SU-DHL-6 (cell line): ENCODE results near the gene TIAM2.

Experiments used
- H2AFZ ChIP-seq: fragments of 200-600 bp; sonication (generic); 2 replicates; pipeline ENCODE4 v1.6.1; 2014; ENCODE audit warnings: low read depth, mild to moderate bottlenecking, moderate library complexity, mixed read lengths, antibody characterized with exemption, low read length; ENCODE audit not compliant: severe bottlenecking
- H3F3A ChIP-seq: fragments of 200-600 bp; shearing (Covaris generic); 2 replicates; pipeline ENCODE4 v1.6.0; 2016; ENCODE audit warnings: antibody characterized with exemption, mild to moderate bottlenecking; ENCODE audit not compliant: insufficient read depth
- H3K27ac ChIP-seq: fragments of 200-600 bp; sonication (generic); 2 replicates; pipeline ENCODE4 v1.5.1; 2016; ENCODE audit warnings: low read depth, mild to moderate bottlenecking, low read length, moderate library complexity, mixed read lengths
- H3K27me3 ChIP-seq: fragments of 200-600 bp; sonication (generic), shearing (Covaris generic); 2 replicates; pipeline ENCODE4 v1.6.0; 2014; ENCODE audit warnings: mild to moderate bottlenecking, low read length
- H3K36me3 ChIP-seq: fragments of 200-600 bp; sonication (generic); 2 replicates; pipeline ENCODE4 v1.6.1; 2014; ENCODE audit warnings: mild to moderate bottlenecking, low read length, mixed read lengths
- H3K4me2 ChIP-seq: fragments of 300-600, 200-600 bp; shearing (Covaris generic), sonication (generic); 2 replicates; pipeline ENCODE4 v1.6.0; 2014; ENCODE audit warnings: low read length, low read depth, mild to moderate bottlenecking; ENCODE audit not compliant: poor library complexity, severe bottlenecking
- H3K4me3 ChIP-seq: fragments of 200-600 bp; sonication (generic); 2 replicates; pipeline ENCODE4 v1.5.1; 2014; ENCODE audit warnings: antibody characterized with exemption, low read length, mild to moderate bottlenecking, mixed read lengths; ENCODE audit not compliant: insufficient read depth, poor library complexity, severe bottlenecking
- H3K79me2 ChIP-seq: fragments of 200-600 bp; sonication (generic); 2 replicates; pipeline ENCODE4 v1.6.1; 2014; ENCODE audit warnings: mild to moderate bottlenecking, low read length, moderate library complexity; ENCODE audit not compliant: insufficient read depth
- H3K9ac ChIP-seq: fragments of 200-600 bp; sonication (generic); 2 replicates; pipeline ENCODE4 v1.7.0; 2014; ENCODE audit warnings: mild to moderate bottlenecking, low read length
- H3K9me2 ChIP-seq: fragments of 200-600 bp; sonication (generic); replicated peaks from 2 replicates; pipeline ENCODE4 v1.6.1; 2014; ENCODE audit warnings: low read length; ENCODE audit not compliant: insufficient read depth
- H3K9me3 ChIP-seq: fragments of 200-600 bp; sonication (generic); 2 replicates; pipeline ENCODE4 v1.6.1; 2014; ENCODE audit warnings: low read length, mixed read lengths; ENCODE audit not compliant: insufficient read depth
- H4K20me1 ChIP-seq: fragments of 200-600 bp; sonication (generic); 2 replicates; pipeline ENCODE4 v1.6.1; 2014; ENCODE audit warnings: low read depth, mild to moderate bottlenecking, antibody characterized with exemption, low read length, moderate library complexity, mixed read lengths
- EZH2phosphoT487 ChIP-seq: fragments of 200-600 bp; sonication (generic), shearing (Covaris generic); conservative IDR thresholded peaks from 2 replicates; pipeline ENCODE4 v1.6.1; 2018; ENCODE audit warnings: mild to moderate bottlenecking, antibody characterized with exemption, low read length, moderate library complexity, mixed read lengths
- TF ChIP-seq, protein P1 (sequence below): fragments of 200-600 bp; sonication (generic); IDR thresholded peaks from one replicate; pipeline ENCODE4 v1.5.1; 2017; ENCODE audit warnings: antibody characterized with exemption, mild to moderate bottlenecking, low read length, moderate library complexity; ENCODE audit not compliant: insufficient read depth, poor library complexity, severe bottlenecking

Gene TIAM2

DNA sequence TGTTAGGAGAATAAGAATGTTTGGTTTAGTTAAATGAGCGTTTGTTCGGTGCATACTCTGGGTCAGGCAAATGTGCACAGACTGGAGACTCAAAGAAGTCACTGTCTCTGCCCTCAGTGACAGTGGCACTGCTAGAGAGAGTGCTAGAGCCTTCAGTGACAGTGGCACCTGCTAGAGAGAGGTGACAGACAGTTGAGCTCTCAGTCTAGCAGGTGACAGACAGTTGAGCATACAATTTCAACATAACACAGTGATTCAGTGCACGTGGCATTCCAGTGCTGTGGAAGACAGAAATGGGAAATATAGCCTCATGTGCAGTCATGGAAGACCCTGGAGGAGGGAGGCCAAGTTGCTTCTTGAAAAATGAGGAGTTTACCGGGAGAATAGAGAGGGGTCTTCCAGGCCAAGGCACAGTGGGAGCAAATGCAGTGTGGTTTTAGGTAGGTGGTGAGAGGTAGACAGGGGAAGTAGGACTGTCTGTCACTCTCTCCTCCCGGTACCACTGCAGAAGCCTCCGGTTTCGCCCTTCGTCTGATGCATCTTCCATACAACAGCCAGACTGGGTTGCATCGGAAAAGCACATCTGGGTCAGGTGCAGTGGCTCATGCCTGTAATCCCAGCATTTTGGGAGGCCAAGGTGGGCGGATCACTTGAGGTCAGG, 160.8 kb downstream of the TIAM2 start:
- no peak overlapping the region for H3K9ac ChIP-seq
- no peaks in the 10 kb centered on the region for H3K9me3 ChIP-seq
- H2AFZ ChIP-seq, result no peak overlapping the region
- no peaks in the 10 kb centered on the region for H3K27me3 ChIP-seq
- H3K27ac ChIP-seq, result no peak overlapping the region
- no peaks in the 10 kb centered on the region for H3K36me3 ChIP-seq
- no peaks in the 10 kb centered on the region for H3K79me2 ChIP-seq
- TF ChIP-seq, protein P1, sequence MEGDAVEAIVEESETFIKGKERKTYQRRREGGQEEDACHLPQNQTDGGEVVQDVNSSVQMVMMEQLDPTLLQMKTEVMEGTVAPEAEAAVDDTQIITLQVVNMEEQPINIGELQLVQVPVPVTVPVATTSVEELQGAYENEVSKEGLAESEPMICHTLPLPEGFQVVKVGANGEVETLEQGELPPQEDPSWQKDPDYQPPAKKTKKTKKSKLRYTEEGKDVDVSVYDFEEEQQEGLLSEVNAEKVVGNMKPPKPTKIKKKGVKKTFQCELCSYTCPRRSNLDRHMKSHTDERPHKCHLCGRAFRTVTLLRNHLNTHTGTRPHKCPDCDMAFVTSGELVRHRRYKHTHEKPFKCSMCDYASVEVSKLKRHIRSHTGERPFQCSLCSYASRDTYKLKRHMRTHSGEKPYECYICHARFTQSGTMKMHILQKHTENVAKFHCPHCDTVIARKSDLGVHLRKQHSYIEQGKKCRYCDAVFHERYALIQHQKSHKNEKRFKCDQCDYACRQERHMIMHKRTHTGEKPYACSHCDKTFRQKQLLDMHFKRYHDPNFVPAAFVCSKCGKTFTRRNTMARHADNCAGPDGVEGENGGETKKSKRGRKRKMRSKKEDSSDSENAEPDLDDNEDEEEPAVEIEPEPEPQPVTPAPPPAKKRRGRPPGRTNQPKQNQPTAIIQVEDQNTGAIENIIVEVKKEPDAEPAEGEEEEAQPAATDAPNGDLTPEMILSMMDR, result no peak
- no peak for TF ChIP-seq EZH2phosphoT487
- no peaks in the 10 kb centered on the region for H4K20me1 ChIP-seq
- no peak overlapping the region for H3K4me3 ChIP-seq
- no peak overlapping the region for H3K4me2 ChIP-seq
- no peaks in the 10 kb centered on the region for H3F3A ChIP-seq
- no peaks in the 10 kb centered on the region for H3K9me2 ChIP-seq

DNA sequence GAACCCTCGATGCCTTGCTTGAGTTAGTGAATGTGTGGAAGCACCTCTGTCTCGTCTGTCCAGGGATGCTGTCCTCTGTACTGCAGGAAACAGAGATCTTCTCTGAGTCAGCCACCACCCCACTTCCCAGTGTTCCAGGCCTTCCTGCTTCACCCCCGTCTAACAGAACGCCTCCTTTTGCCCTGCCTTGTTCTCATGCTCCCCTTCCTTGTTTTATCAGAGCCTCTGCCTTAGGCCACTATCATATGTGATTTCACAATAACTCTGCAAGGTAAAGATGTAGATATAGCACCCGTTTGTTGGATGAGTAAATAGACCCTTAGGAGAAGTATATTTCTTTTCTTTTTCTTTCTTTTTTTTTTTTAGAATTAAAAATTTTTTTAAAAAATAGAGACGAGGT, 162.0 kb downstream of the TIAM2 start:
- no peaks in the 10 kb centered on the region for H3F3A ChIP-seq
- H3K9me3 ChIP-seq, result no peaks in the 10 kb centered on the region
- no peaks in the 10 kb centered on the region for H3K36me3 ChIP-seq
- no peak overlapping the region for H3K9ac ChIP-seq
- no peaks in the 10 kb centered on the region for H3K27me3 ChIP-seq
- no peak for TF ChIP-seq EZH2phosphoT487
- TF ChIP-seq, protein P1, result no peak
- no peak overlapping the region for H3K4me3 ChIP-seq
- no peak overlapping the region for H3K4me2 ChIP-seq
- no peak overlapping the region for H3K27ac ChIP-seq
- H3K9me2 ChIP-seq, result no peaks in the 10 kb centered on the region
- no peaks in the 10 kb centered on the region for H4K20me1 ChIP-seq
- H3K79me2 ChIP-seq, result no peaks in the 10 kb centered on the region
- no peak overlapping the region for H2AFZ ChIP-seq

DNA sequence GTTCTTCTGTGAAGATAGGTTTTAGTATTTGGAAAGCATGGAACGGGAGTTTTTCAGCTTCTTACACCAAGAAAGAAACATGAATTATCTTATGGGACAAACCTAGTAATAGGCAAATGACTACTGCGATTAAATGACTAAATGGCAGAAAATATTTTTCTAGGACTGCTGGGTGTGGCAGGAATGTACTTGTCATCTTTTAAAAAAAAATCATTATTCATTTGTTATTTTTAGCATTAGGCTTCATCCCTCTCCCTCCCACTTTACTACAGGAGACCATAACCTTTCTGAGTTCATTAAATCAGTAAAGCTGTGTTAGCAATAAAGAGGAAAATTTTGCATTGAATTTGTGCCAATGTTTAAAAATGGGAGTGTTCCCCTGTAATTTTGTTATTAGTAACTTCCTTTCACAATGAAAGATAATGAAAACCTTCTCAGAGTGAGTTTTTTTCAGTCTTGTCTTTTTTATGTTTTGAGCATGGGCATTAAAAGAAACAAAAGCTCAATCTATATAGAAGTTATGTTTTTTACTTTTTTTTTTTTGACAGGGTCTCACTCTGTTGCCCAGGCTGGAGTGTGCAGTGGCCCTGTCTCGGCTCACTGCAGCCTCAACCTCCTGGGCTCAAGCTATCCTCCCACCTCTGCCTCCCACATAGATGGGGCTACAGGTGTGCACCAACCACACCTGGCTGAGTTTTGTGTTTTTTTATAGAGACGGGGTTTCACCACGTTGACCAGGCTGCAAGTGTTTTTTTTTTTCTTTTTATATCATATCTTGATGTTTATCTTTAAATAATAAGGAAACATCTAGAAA, 163.1 kb downstream of the TIAM2 start:
- H3K79me2 ChIP-seq, result no peaks in the 10 kb centered on the region
- no peak overlapping the region for H3K9ac ChIP-seq
- H3K36me3 ChIP-seq, result no peaks in the 10 kb centered on the region
- no peaks in the 10 kb centered on the region for H3K27me3 ChIP-seq
- H3F3A ChIP-seq, result no peaks in the 10 kb centered on the region
- H3K4me3 ChIP-seq, result no peak overlapping the region
- H3K9me2 ChIP-seq, result no peaks in the 10 kb centered on the region
- H3K27ac ChIP-seq, result no peak overlapping the region
- no peaks in the 10 kb centered on the region for H4K20me1 ChIP-seq
- TF ChIP-seq, protein P1, result no peak
- TF ChIP-seq EZH2phosphoT487, result no peak
- H3K9me3 ChIP-seq, result no peaks in the 10 kb centered on the region
- no peak overlapping the region for H3K4me2 ChIP-seq
- H2AFZ ChIP-seq, result no peak overlapping the region
